Measurements from ENCODE around the gene PDE1C. TPM values are rescaled to one million over a fixed set of nuclear protein-coding genes. Genes with fewer than 3 reads are reported as not detected.
A peak's percentile ranks its signal among the peaks of the same experiment; 100 is the strongest.

Gene PDE1C
- total RNA-seq, 1 donor from 2014 or later, result 54.6 TPM

DNA sequence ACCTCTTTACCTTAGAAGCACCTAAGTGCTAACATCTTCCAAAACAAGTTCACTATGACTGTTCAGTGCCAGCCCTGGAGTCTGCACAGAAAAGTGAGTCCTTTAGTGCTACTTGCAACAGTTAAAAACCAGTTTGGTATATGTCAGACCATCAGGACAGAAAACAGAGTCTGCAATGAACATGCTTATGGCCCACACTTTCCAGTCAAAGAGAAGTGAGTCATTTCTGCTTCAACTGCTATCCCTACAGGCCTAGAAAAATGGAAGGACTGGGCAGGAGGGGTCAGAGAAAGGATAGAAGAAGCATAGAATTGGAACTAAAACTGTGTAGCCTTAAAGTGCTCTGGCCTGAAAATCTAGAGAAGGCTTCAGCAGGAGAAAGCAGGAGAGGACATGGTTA, 108.0 kb downstream of the PDE1C start:
- Mint-ChIP-seq H3K4me1 (ENCODE audit: low read depth) (peaks cover 27% of the 10 kb centered on the region), H3K27ac (ENCODE audit: unreplicated experiment) (no peak overlapping the region), H3K27me3 (ENCODE audit: low read depth) (no peaks in the 10 kb centered on the region), H3K4me3 (ENCODE audit: unreplicated experiment) (no peak overlapping the region), H3K9me3 (ENCODE audit: low read depth) (peaks cover 24% of the 10 kb centered on the region), H3K36me3 (ENCODE audit: low read depth) (peaks cover 13% of the 10 kb centered on the region)
- DNase-seq (ENCODE audit: low spot score), result no peak
- TF ChIP-seq, protein P1, sequence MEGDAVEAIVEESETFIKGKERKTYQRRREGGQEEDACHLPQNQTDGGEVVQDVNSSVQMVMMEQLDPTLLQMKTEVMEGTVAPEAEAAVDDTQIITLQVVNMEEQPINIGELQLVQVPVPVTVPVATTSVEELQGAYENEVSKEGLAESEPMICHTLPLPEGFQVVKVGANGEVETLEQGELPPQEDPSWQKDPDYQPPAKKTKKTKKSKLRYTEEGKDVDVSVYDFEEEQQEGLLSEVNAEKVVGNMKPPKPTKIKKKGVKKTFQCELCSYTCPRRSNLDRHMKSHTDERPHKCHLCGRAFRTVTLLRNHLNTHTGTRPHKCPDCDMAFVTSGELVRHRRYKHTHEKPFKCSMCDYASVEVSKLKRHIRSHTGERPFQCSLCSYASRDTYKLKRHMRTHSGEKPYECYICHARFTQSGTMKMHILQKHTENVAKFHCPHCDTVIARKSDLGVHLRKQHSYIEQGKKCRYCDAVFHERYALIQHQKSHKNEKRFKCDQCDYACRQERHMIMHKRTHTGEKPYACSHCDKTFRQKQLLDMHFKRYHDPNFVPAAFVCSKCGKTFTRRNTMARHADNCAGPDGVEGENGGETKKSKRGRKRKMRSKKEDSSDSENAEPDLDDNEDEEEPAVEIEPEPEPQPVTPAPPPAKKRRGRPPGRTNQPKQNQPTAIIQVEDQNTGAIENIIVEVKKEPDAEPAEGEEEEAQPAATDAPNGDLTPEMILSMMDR (IDR thresholded peaks at IDR 0.05), result no peak

GRCh38 chr7:31958226-31958625, 112.0 kb downstream of the PDE1C start:
- TF ChIP-seq, protein P1 (IDR thresholded peaks at IDR 0.05), result no peak
- Mint-ChIP-seq H3K27me3 (ENCODE audit: low read depth) (no peaks in the 10 kb centered on the region), H3K4me3 (ENCODE audit: unreplicated experiment) (no peak overlapping the region), H3K9me3 (ENCODE audit: low read depth) (peaks cover 4% of the 10 kb centered on the region), H3K36me3 (ENCODE audit: low read depth) (no peaks in the 10 kb centered on the region), H3K4me1 (ENCODE audit: low read depth) (peaks cover 51% of the 10 kb centered on the region), H3K27ac (ENCODE audit: unreplicated experiment) (peak overlapping the region; percentile 47)
- DNase-seq (ENCODE audit: low spot score), result no peak

- H3K4me3 Mint-ChIP-seq (ENCODE audit: unreplicated experiment), result no peak overlapping the region
- no peak for DNase-seq (ENCODE audit: low spot score)
- H3K9me3 Mint-ChIP-seq (ENCODE audit: low read depth), result peaks cover 4% of the 10 kb centered on the region
Observed at GRCh38 chr7:31957756-31958155, 112.5 kb downstream of the PDE1C start.

GRCh38 chr7:31957090-31957720, 113.0 kb downstream of the PDE1C start:
- Mint-ChIP-seq H3K4me1 (ENCODE audit: low read depth) (peaks cover 48% of the 10 kb centered on the region), H3K4me3 (ENCODE audit: unreplicated experiment) (no peak overlapping the region), H3K27me3 (ENCODE audit: low read depth) (no peaks in the 10 kb centered on the region), H3K27ac (ENCODE audit: unreplicated experiment) (peak overlapping the region; percentile 24), H3K9me3 (ENCODE audit: low read depth) (peaks cover 4% of the 10 kb centered on the region), H3K36me3 (ENCODE audit: low read depth) (no peaks in the 10 kb centered on the region)
- TF ChIP-seq, protein P1 (IDR thresholded peaks at IDR 0.05), result no peak
- no peak for DNase-seq (ENCODE audit: low spot score)

More at GRCh38 chr7:31957756-31958155, 112.5 kb downstream of the PDE1C start:
- Mint-ChIP-seq H3K27ac (ENCODE audit: unreplicated experiment) (peak overlapping the region; percentile 47), H3K4me1 (ENCODE audit: low read depth) (peaks cover 51% of the 10 kb centered on the region), H3K27me3 (ENCODE audit: low read depth) (no peaks in the 10 kb centered on the region), H3K36me3 (ENCODE audit: low read depth) (no peaks in the 10 kb centered on the region)
- TF ChIP-seq, protein P1 (IDR thresholded peaks at IDR 0.05), result no peak

GRCh38 chr7:31955641-31956040, 114.6 kb downstream of the PDE1C start:
- DNase-seq (ENCODE audit: low spot score), result no peak
- Mint-ChIP-seq H3K4me3 (ENCODE audit: unreplicated experiment) (no peak overlapping the region), H3K27ac (ENCODE audit: unreplicated experiment) (no peak overlapping the region), H3K36me3 (ENCODE audit: low read depth) (no peaks in the 10 kb centered on the region), H3K27me3 (ENCODE audit: low read depth) (no peaks in the 10 kb centered on the region), H3K4me1 (ENCODE audit: low read depth) (peaks cover 40% of the 10 kb centered on the region), H3K9me3 (ENCODE audit: low read depth) (peaks cover 4% of the 10 kb centered on the region)
- TF ChIP-seq, protein P1 (IDR thresholded peaks at IDR 0.05), result no peak
